WTC11 (cell line): ENCODE data around the gene NBPF19. TPM values are rescaled to one million over a fixed set of nuclear protein-coding genes. Genes with fewer than 3 reads are reported as not detected.
"Not testable (repeated sequence)": the region's sequence is repeated elsewhere in the genome, so short reads cannot be mapped to it uniquely, and the experiment has no call there.

Experiments used
- ATAC-seq: fragments of 200-7000 bp; cut with Tn5 transposase; 2 replicates; pipeline ENCODE4 v1.10.0; 2021; ENCODE audit warnings: mild to moderate bottlenecking, moderate library complexity
- Bru-seq: library from RNA; stranded (reverse); fragments of 400-500 nt; gene quantifications from one replicate; lab custom pipeline; 2021; lab: Mats Ljungman, UMichigan
- CTCF ChIA-PET: fragments of 300-600 bp; sonication (Branson Sonifier 250); formaldehyde crosslinking; loops from one replicate; lab custom pipeline; 2021; ENCODE audit warnings: antibody characterized with exemption; lab: Charles Lee
- POLR2A ChIA-PET: fragments of 350-600 bp; sonication (Branson Sonifier 250); formaldehyde crosslinking; loops from one replicate; lab custom pipeline; 2021; ENCODE audit warnings: antibody characterized with exemption; lab: Charles Lee
- DNase-seq: peaks from one replicate; pipeline ENCODE4 v3.0.0; 2021; ENCODE audit warnings: low spot score
- H3K27ac Mint-ChIP-seq: 2 replicates; pipeline ENCODE4 v1.8.0; 2021; ENCODE audit warnings: mixed read lengths
- H3K27me3 Mint-ChIP-seq: 2 replicates; pipeline ENCODE4 v1.8.0; 2021; ENCODE audit warnings: low read depth, mild to moderate bottlenecking, moderate library complexity, mixed read lengths
- H3K36me3 Mint-ChIP-seq: 2 replicates; pipeline ENCODE4 v1.8.0; 2021; ENCODE audit warnings: mixed read lengths
- H3K4me1 Mint-ChIP-seq: 2 replicates; pipeline ENCODE4 v1.8.0; 2022; ENCODE audit warnings: mixed read lengths
- H3K4me3 Mint-ChIP-seq: 2 replicates; pipeline ENCODE4 v1.8.0; 2021; ENCODE audit warnings: mild to moderate bottlenecking, moderate library complexity, mixed read lengths
- H3K9me3 Mint-ChIP-seq: 2 replicates; pipeline ENCODE4 v1.8.0; 2021; ENCODE audit warnings: mixed read lengths
- long read RNA-seq, 3 experiments: library from RNA in 1 of 3; library from capped mRNA in 1 of 3; library from polyadenylated mRNA in 1 of 3; unstranded in 2 of 3; stranded (forward) in 1 of 3; transcript quantifications; one replicate each; pipeline ENCODE4 v2.0.0, GENCODE V29; 2021
- total RNA-seq: library from RNA; stranded (reverse); gene quantifications from 3 replicates; pipeline ENCODE4 v1.2.3, GENCODE V29; 2021
- TF ChIP-seq, protein P1 (sequence below): sonication (generic); formaldehyde crosslinking; IDR thresholded peaks from 2 replicates; pipeline ENCODE4 v1.8.1; 2023; ENCODE audit warnings: mild to moderate bottlenecking, moderate library complexity, missing genetic modification reagents

NBPF19 gene, protein sequence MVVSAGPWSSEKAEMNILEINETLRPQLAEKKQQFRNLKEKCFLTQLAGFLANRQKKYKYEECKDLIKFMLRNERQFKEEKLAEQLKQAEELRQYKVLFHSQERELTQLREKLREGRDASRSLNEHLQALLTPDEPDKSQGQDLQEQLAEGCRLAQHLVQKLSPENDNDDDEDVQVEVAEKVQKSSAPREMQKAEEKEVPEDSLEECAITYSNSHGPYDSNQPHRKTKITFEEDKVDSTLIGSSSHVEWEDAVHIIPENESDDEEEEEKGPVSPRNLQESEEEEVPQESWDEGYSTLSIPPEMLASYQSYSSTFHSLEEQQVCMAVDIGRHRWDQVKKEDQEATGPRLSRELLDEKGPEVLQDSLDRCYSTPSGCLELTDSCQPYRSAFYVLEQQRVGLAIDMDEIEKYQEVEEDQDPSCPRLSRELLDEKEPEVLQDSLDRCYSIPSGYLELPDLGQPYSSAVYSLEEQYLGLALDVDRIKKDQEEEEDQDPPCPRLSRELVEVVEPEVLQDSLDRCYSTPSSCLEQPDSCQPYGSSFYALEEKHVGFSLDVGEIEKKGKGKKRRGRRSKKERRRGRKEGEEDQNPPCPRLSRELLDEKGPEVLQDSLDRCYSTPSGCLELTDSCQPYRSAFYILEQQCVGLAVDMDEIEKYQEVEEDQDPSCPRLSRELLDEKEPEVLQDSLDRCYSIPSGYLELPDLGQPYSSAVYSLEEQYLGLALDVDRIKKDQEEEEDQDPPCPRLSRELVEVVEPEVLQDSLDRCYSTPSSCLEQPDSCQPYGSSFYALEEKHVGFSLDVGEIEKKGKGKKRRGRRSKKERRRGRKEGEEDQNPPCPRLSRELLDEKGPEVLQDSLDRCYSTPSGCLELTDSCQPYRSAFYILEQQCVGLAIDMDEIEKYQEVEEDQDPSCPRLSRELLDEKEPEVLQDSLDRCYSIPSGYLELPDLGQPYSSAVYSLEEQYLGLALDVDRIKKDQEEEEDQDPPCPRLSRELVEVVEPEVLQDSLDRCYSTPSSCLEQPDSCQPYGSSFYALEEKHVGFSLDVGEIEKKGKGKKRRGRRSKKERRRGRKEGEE (N-terminal part only)
- 9.3 to 10.1 TPM (median 10.1 TPM) in 3 replicates for total RNA-seq
- Bru-seq, nascent RNA: percentile 64 among the genes with signal in this experiment
- long read RNA-seq, experiment 1, partial matches to known transcripts: 13 of 34 reads
- long read RNA-seq, experiment 1, other reads (novel, unspliced or antisense): 21 of 34 reads
- long read RNA-seq, experiment 2, partial matches to known transcripts: 3 of 8 reads
- long read RNA-seq, experiment 2, other reads (novel, unspliced or antisense): 5 of 8 reads
- long read RNA-seq, experiment 3, partial matches to known transcripts: 0 of 1 reads
- long read RNA-seq, experiment 3, other reads (novel, unspliced or antisense): 1 of 1 reads

DNA sequence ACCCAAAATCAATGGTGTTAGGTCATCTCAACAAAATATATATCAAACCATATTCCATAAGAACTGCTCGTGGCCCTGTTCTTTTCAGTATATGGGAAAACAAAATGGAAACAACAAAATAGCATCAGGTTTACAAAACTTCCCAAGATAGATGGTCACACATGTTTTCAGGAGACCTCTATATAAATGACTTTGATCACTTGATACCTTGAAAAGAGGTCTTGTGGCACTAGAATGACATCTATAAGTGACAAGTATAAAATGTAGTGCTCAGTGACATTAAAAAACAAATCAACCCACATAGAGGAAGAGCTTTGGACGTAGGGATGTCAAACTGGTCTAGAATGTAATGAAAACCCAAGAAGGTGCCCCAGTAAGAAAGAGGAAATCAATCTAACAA, at the start of gene NBPF19:
TSS of gene NBPF19 (plus strand) at position 301 of the 400 bp plus-strand sequence. CDS start 888 bp downstream, outside the sequence.
- H3K27me3 Mint-ChIP-seq, H3K4me1 Mint-ChIP-seq, CTCF ChIA-PET: not testable (repeated sequence)

DNA sequence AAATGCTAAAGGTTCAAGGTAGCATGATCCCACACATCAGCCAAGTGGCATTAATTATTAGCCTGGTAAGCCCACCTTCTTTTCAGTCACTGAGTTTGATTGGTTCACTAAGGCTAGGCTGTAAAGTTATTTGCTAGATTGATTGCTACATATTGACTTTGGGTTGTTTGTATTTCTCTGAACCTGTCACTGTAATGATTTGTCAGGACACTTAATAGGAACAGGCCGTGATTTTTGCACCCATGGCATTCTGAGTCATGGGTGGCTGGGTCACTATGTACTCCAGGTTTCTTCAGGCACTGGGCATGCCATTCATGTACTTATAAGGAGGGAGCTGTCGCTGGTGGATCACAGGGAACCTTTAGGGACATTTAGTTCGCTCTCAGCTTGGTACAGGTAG, 46.5 kb upstream of the NBPF19 start:
- H3K4me1 Mint-ChIP-seq, H3K27ac Mint-ChIP-seq, POLR2A ChIA-PET, H3K9me3 Mint-ChIP-seq, H3K4me3 Mint-ChIP-seq, H3K36me3 Mint-ChIP-seq, ATAC-seq, CTCF ChIA-PET, H3K27me3 Mint-ChIP-seq, DNase-seq: not testable (repeated sequence)

More for the DNA sequence above, at the start of gene NBPF19:
- ATAC-seq, H3K4me3 Mint-ChIP-seq, DNase-seq, H3K36me3 Mint-ChIP-seq, H3K9me3 Mint-ChIP-seq, POLR2A ChIA-PET, H3K27ac Mint-ChIP-seq: not testable (repeated sequence)

DNA sequence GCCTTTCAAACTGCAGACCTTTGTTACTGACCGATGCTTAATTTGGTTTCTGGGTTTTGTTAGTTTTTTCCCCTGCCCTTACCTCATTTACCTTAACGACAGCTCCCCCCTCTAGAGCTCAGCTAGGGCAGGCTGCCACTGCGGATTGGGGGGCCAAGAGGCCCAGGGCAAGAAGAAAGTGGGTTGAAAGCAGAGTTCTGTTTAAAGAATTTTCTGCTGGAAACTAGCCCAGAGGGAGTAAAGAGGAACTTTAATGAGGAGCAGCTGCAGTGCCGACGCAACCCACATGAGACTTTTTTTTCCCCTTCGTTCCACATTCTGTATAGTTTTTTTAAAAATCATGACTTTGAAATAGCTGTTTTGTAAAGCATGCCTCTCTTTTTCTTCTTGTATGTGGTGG, 29.4 kb upstream of the NBPF19 start:
- ATAC-seq, H3K27me3 Mint-ChIP-seq, CTCF ChIA-PET, H3K27ac Mint-ChIP-seq, POLR2A ChIA-PET, H3K36me3 Mint-ChIP-seq, H3K9me3 Mint-ChIP-seq, H3K4me3 Mint-ChIP-seq, H3K4me1 Mint-ChIP-seq, DNase-seq: not testable (repeated sequence)

DNA sequence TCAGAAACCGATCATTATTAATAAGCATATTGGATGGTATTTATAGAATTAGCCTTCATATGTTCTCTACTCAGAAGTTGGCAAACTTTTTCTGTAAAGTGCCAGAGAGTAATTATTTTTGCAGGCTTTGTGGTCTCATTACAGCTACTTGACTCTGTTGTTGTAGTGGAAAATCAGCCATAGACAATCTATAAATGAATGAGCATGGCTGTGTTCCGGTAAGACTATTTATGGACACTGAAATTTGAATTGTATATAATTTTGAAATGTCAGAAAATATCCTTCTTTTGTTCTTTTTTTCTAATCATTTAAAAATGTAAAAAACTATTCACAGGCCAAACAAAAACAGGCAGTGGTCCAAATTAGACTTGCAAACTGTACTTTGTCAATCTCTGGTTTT, 22.6 kb upstream of the NBPF19 start:
- H3K36me3 Mint-ChIP-seq, POLR2A ChIA-PET, CTCF ChIA-PET, H3K9me3 Mint-ChIP-seq, H3K4me3 Mint-ChIP-seq, H3K27ac Mint-ChIP-seq, DNase-seq, ATAC-seq, H3K27me3 Mint-ChIP-seq, H3K4me1 Mint-ChIP-seq: not testable (repeated sequence)

DNA sequence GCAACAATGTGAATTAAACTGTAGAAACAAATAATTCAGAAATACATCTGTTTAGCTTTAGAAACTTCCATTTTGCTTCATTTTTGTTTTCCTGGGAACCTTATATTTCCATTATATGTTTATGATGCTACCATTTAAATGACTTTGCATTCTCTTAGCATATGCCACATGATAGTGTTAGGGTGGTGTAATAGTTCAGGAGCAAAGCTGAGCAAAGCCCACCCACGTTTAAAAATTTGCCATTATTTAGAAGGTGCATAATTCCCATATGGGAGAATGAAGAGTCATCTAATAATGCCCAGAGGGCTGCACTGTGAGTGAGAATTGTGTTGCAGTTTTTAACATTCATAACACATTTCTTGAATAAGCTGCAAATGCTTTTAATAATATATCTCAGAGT, 22.2 kb upstream of the NBPF19 start:
- ATAC-seq, H3K27me3 Mint-ChIP-seq, DNase-seq, H3K27ac Mint-ChIP-seq, CTCF ChIA-PET, H3K36me3 Mint-ChIP-seq, H3K9me3 Mint-ChIP-seq, H3K4me3 Mint-ChIP-seq, POLR2A ChIA-PET, H3K4me1 Mint-ChIP-seq: not testable (repeated sequence)

DNA sequence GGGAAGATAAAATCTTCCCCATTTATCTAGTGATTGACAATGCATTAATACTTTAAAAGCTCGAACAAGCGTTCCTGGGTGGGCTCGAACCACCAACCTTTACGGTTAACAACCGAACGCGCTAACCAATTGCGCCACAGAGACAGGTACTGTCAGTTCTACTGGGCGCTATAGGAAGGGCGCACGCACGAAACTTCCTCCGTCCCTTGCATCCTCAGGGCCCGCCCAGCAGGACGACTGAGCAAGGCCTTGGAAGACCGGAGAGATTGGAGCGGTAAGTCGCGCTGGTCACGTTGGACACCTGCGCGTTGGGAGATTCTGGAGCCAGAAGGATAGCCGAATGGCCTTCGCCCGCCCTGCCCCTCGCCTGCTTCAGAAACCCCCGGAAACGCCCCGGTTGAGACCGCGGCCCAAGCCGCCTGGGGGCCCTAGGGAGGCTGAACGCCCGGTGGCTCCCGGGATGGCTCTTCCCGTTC, 83.5 kb downstream of the NBPF19 start:
- peak overlapping the region; percentile 71 for H3K4me3 Mint-ChIP-seq
- peak; percentile 75 for DNase-seq
- CTCF ChIA-PET, H3K36me3 Mint-ChIP-seq, ATAC-seq, H3K27me3 Mint-ChIP-seq, H3K4me1 Mint-ChIP-seq, POLR2A ChIA-PET, H3K9me3 Mint-ChIP-seq: not testable (repeated sequence)
- TF ChIP-seq, protein P1, sequence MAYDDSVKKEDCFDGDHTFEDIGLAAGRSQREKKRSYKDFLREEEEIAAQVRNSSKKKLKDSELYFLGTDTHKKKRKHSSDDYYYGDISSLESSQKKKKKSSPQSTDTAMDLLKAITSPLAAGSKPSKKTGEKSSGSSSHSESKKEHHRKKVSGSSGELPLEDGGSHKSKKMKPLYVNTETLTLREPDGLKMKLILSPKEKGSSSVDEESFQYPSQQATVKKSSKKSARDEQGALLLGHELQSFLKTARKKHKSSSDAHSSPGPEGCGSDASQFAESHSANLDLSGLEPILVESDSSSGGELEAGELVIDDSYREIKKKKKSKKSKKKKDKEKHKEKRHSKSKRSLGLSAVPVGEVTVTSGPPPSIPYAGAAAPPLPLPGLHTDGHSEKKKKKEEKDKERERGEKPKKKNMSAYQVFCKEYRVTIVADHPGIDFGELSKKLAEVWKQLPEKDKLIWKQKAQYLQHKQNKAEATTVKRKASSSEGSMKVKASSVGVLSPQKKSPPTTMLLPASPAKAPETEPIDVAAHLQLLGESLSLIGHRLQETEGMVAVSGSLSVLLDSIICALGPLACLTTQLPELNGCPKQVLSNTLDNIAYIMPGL (CRISPR knock-in tag): peak; percentile 34; the same call in 1 of the 2 replicates
- 0 out of 2 replicates have a peak overlapping the region, but pooled peaks have one; percentile 60 for H3K27ac Mint-ChIP-seq

DNA sequence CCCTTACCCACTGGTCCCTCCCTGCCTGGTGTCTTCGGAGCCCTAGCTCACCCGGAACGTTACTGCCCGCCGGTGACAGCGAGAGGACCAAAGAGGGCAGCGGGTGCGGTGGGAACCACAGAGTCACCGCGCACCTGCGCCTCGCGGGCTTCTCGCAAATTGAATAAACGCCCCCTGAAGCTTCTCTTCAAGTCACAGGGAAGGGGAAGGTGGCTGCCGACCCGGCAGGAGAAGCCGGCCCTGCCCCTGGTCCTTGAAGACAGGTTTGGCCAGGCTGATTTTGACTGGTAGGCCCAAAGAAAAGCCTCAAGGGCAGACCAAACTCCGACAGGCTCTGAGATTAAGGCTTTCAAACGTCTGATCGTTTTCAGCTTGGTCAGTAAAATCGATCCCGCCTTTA, 87.0 kb downstream of the NBPF19 start:
- H3K27ac Mint-ChIP-seq, DNase-seq, CTCF ChIA-PET, H3K9me3 Mint-ChIP-seq, H3K4me1 Mint-ChIP-seq, H3K27me3 Mint-ChIP-seq, H3K36me3 Mint-ChIP-seq, H3K4me3 Mint-ChIP-seq, POLR2A ChIA-PET, ATAC-seq: not testable (repeated sequence)

GRCh38 chr1:149565485-149565884, 90.6 kb downstream of the NBPF19 start:
- H3K9me3 Mint-ChIP-seq, H3K27me3 Mint-ChIP-seq, H3K36me3 Mint-ChIP-seq, CTCF ChIA-PET, POLR2A ChIA-PET, ATAC-seq, H3K4me3 Mint-ChIP-seq, H3K4me1 Mint-ChIP-seq, H3K27ac Mint-ChIP-seq, DNase-seq: not testable (repeated sequence)

DNA sequence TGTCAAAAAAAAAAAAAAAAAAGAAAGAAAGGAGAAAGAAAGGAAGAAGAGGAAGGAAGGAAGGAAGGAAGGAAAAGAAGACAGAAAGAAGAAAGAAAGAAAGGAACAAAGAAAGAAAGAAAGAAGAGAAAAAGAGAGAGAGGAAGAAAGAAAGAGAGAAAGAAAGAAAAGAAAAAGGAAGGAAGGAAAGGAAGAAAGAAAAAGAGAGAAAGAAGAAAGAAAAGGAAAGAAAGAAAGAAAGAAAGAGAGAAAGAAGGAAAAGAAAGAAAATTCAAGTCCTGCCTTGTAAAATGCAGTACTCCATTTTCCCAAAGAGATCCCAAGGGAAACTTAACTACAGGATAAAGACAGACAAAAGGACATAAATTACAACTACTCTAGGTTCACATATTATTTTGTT, 97.9 kb downstream of the NBPF19 start:
- H3K27ac Mint-ChIP-seq, H3K4me1 Mint-ChIP-seq, POLR2A ChIA-PET, CTCF ChIA-PET, H3K9me3 Mint-ChIP-seq, DNase-seq, ATAC-seq, H3K27me3 Mint-ChIP-seq, H3K36me3 Mint-ChIP-seq, H3K4me3 Mint-ChIP-seq: not testable (repeated sequence)

GRCh38 chr1:149585592-149585991, 110.7 kb downstream of the NBPF19 start:
- H3K27ac Mint-ChIP-seq, POLR2A ChIA-PET, H3K36me3 Mint-ChIP-seq, DNase-seq, CTCF ChIA-PET, H3K4me3 Mint-ChIP-seq, H3K27me3 Mint-ChIP-seq, ATAC-seq, H3K9me3 Mint-ChIP-seq, H3K4me1 Mint-ChIP-seq: not testable (repeated sequence)
